Thyroid gland (tissue), 4 donors: ENCODE results near the gene CYP2S1. TPM values are rescaled to one million over a fixed set of nuclear protein-coding genes. Genes with fewer than 3 reads are reported as not detected.

Experiments
- total RNA-seq, 4 donors: library from RNA; depleted of rRNA; stranded (reverse); fragments of >200 nt; gene quantifications; one replicate each; pipeline ENCODE4 v1.2.3, GENCODE V29; 2016

CYP2S1 gene
- total RNA-seq, 4 donors from 2014 or later, result 1.0 to 2.3 (median 1.0) TPM; not detected in 1

Other genes with a start within 250 kb of the CYP2S1 start
- not detected for gene CYP2B6, start 201.9 kb upstream of the CYP2S1 start, total RNA-seq
- not detected for gene CYP2A13, start 104.8 kb upstream of the CYP2S1 start, total RNA-seq
- gene CYP2F1, start 78.8 kb upstream of the CYP2S1 start, total RNA-seq, result not detected
- 10 to 100 TPM; 17.5 to 61.3 (median 35.4) TPM for gene AXL, start 26.0 kb downstream of the CYP2S1 start, total RNA-seq
- gene HNRNPUL1, start 71.2 kb downstream of the CYP2S1 start, total RNA-seq, result 100 to 1,000 TPM; 129 to 180 (median 150) TPM
- 10 to 100 TPM; 10.6 to 22.0 (median 19.3) TPM for gene CCDC97, start 117.0 kb downstream of the CYP2S1 start, total RNA-seq
- gene TGFB1, start 160.7 kb downstream of the CYP2S1 start, total RNA-seq, result 10 to 100 TPM in 3 of 4 donors, 1 to 10 TPM in 1; 9.6 to 13.7 (median 11.0) TPM
- 10 to 100 TPM in 2 of 4 donors, 1 to 10 TPM in 2; 5.9 to 12.5 (median 9.9) TPM for gene B9D2, start 170.9 kb downstream of the CYP2S1 start, total RNA-seq
- 10 to 100 TPM in 2 of 4 donors, 1 to 10 TPM in 2; 5.0 to 14.9 (median 9.0) TPM for gene TMEM91, start 183.3 kb downstream of the CYP2S1 start, total RNA-seq
- gene EXOSC5, start 204.1 kb downstream of the CYP2S1 start, total RNA-seq, result 10 to 100 TPM; 11.8 to 20.7 (median 14.2) TPM
- gene BCKDHA, start 204.6 kb downstream of the CYP2S1 start, total RNA-seq, result 10 to 100 TPM; 57.4 to 90.9 (median 85.6) TPM
- gene B3GNT8, start 234.2 kb downstream of the CYP2S1 start, total RNA-seq, result 1 to 10 TPM in 2 of 4 donors, under 1 TPM in 1, not detected in 1; 0.59 to 2.4 (median 1.4) TPM
- 10 to 100 TPM; 39.1 to 53.1 (median 44.2) TPM for gene DMAC2, start 246.7 kb downstream of the CYP2S1 start, total RNA-seq
- not detected for gene ERICH4, start 249.9 kb downstream of the CYP2S1 start, total RNA-seq